Measurements from ENCODE around the gene NTM.

- TF ChIP-seq, protein P1, sequence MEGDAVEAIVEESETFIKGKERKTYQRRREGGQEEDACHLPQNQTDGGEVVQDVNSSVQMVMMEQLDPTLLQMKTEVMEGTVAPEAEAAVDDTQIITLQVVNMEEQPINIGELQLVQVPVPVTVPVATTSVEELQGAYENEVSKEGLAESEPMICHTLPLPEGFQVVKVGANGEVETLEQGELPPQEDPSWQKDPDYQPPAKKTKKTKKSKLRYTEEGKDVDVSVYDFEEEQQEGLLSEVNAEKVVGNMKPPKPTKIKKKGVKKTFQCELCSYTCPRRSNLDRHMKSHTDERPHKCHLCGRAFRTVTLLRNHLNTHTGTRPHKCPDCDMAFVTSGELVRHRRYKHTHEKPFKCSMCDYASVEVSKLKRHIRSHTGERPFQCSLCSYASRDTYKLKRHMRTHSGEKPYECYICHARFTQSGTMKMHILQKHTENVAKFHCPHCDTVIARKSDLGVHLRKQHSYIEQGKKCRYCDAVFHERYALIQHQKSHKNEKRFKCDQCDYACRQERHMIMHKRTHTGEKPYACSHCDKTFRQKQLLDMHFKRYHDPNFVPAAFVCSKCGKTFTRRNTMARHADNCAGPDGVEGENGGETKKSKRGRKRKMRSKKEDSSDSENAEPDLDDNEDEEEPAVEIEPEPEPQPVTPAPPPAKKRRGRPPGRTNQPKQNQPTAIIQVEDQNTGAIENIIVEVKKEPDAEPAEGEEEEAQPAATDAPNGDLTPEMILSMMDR (IDR thresholded peaks at IDR 0.05): no peak
- TF ChIP-seq POLR2A (IDR thresholded peaks at IDR 0.05): no peak
Observed at GRCh38 chr11:132263875-132264274, 893.5 kb downstream of the NTM start.

Measured in Peyer's patch (tissue), 4 donors.